ENCODE measurements around the gene MISP.

- TF ChIP-seq, protein P1, sequence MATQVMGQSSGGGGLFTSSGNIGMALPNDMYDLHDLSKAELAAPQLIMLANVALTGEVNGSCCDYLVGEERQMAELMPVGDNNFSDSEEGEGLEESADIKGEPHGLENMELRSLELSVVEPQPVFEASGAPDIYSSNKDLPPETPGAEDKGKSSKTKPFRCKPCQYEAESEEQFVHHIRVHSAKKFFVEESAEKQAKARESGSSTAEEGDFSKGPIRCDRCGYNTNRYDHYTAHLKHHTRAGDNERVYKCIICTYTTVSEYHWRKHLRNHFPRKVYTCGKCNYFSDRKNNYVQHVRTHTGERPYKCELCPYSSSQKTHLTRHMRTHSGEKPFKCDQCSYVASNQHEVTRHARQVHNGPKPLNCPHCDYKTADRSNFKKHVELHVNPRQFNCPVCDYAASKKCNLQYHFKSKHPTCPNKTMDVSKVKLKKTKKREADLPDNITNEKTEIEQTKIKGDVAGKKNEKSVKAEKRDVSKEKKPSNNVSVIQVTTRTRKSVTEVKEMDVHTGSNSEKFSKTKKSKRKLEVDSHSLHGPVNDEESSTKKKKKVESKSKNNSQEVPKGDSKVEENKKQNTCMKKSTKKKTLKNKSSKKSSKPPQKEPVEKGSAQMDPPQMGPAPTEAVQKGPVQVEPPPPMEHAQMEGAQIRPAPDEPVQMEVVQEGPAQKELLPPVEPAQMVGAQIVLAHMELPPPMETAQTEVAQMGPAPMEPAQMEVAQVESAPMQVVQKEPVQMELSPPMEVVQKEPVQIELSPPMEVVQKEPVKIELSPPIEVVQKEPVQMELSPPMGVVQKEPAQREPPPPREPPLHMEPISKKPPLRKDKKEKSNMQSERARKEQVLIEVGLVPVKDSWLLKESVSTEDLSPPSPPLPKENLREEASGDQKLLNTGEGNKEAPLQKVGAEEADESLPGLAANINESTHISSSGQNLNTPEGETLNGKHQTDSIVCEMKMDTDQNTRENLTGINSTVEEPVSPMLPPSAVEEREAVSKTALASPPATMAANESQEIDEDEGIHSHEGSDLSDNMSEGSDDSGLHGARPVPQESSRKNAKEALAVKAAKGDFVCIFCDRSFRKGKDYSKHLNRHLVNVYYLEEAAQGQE (IDR thresholded peaks at IDR 0.05; ENCODE audit: low read depth) = no peak
- TF ChIP-seq CREB1 (IDR thresholded peaks at IDR 0.05; ENCODE audit: low read depth) = no peak
- no peak for TF ChIP-seq YY1 (IDR thresholded peaks at IDR 0.05; ENCODE audit: low read depth)
Measured at GRCh38 chr19:805600-806550, 55.0 kb downstream of the MISP start.
